Endothelial cell of umbilical vein (primary cell): ENCODE results near the gene QPCTL. TPM values are rescaled to one million over a fixed set of nuclear protein-coding genes. Genes with fewer than 3 reads are reported as not detected.

Experiments
- BruUV-seq: library from RNA; stranded (reverse); fragments of 400-500 nt; replicated peaks from 2 replicates; lab custom pipeline; 2021; lab: Mats Ljungman, UMichigan
- CTCF ChIA-PET: fragments of 300-600, 350-600 bp; sonication (Branson Sonifier 250); formaldehyde crosslinking; loops from one replicate; lab custom pipeline; 2021; ENCODE audit warnings: antibody characterized with exemption, inconsistent platforms; lab: Charles Lee
- POLR2A ChIA-PET: fragments of 300-600, 350-600 bp; sonication (Branson Sonifier 250); formaldehyde crosslinking; loops from one replicate; lab custom pipeline; 2021; ENCODE audit warnings: antibody characterized with exemption, inconsistent platforms; lab: Charles Lee
- DNase-seq: peaks from one replicate; pipeline ENCODE4 v3.0.0-alpha.2; 2011; ENCODE audit warnings: low read depth, low spot score
- FAIRE-seq: peaks from 2 replicates; lab custom pipeline; 2011; peaks lifted over from hg19 to GRCh38; lab: Jason Lieb, UNC
- H2AFZ ChIP-seq: 2 replicates; pipeline ENCODE4 v1.6.0; 2012; ENCODE audit warnings: low read depth, low read length, control low read depth, inconsistent platforms
- H3K27ac ChIP-seq: 2 replicates; pipeline ENCODE4 v1.5.1; 2011; ENCODE audit warnings: low read depth, mild to moderate bottlenecking, control low read depth, low read length, moderate library complexity; ENCODE audit not compliant: insufficient read depth
- H3K27me3 ChIP-seq, 2 experiments: 2 replicates each; pipeline versions ENCODE4 v1.6.0 to v1.6.1; 2011; ENCODE audit warnings: low read length in 2 of 2, mixed read lengths in 1 of 2; ENCODE audit not compliant: control insufficient read depth in 2 of 2, insufficient read depth in 2 of 2
- H3K36me3 ChIP-seq, 2 experiments: 2 replicates in 1 of 2; 3 replicates in 1 of 2; pipeline ENCODE4 v1.5.1; 2011; ENCODE audit warnings: low read length in 2 of 2, mild to moderate bottlenecking in 1 of 2, moderate library complexity in 1 of 2; ENCODE audit not compliant: control insufficient read depth in 2 of 2, insufficient read depth in 2 of 2; ENCODE audit errors: extremely low read depth in 1 of 2
- H3K4me1 ChIP-seq: 3 replicates; pipeline ENCODE4 v1.5.1; 2011; ENCODE audit warnings: mild to moderate bottlenecking, low read length; ENCODE audit not compliant: control insufficient read depth, insufficient read depth; ENCODE audit errors: extremely low read depth
- H3K4me2 ChIP-seq: 2 replicates; pipeline ENCODE4 v1.6.1; 2011; ENCODE audit warnings: low read length, control low read depth, mixed read lengths; ENCODE audit not compliant: insufficient read depth
- H3K4me3 ChIP-seq, 3 experiments: fragments of 200-600 bp in 1 of 3; sonication (generic), shearing (Covaris generic) in 1 of 3; replicated peaks in 1 of 3; 2 replicates each; pipeline ENCODE4 v1.5.1; 2011 to 2016; ENCODE audit warnings: control low read depth in 3 of 3, low read length in 3 of 3, mild to moderate bottlenecking in 2 of 3, inconsistent platforms in 1 of 3, low read depth in 1 of 3, moderate library complexity in 1 of 3; ENCODE audit not compliant: insufficient read depth in 1 of 3
- H3K79me2 ChIP-seq: 2 replicates; pipeline ENCODE4 v1.6.0; 2012; ENCODE audit warnings: low read length, inconsistent platforms; ENCODE audit not compliant: control insufficient read depth, insufficient read depth
- H3K9ac ChIP-seq: replicated peaks from 2 replicates; pipeline ENCODE3; 2011; ENCODE audit warnings: low read length, control low read depth; ENCODE audit not compliant: insufficient read depth; ENCODE audit errors: extremely low read depth
- H3K9me1 ChIP-seq: replicated peaks from 3 replicates; pipeline ENCODE4 v1.6.0; 2011; ENCODE audit warnings: mild to moderate bottlenecking, low read length; ENCODE audit not compliant: control insufficient read depth, insufficient read depth; ENCODE audit errors: extremely low read depth
- H3K9me3 ChIP-seq: replicated peaks from 2 replicates; pipeline ENCODE4 v1.5.1; 2012; ENCODE audit warnings: low read length, inconsistent platforms; ENCODE audit not compliant: control insufficient read depth, insufficient read depth
- H4K20me1 ChIP-seq: replicated peaks from 2 replicates; pipeline ENCODE3; 2011; ENCODE audit warnings: mild to moderate bottlenecking, low read length; ENCODE audit not compliant: control insufficient read depth, insufficient read depth; ENCODE audit errors: extremely low read depth
- EZH2 ChIP-seq: IDR thresholded peaks from 2 replicates; pipeline ENCODE4 v1.6.1; 2012; ENCODE audit warnings: borderline replicate concordance, low read depth, mild to moderate bottlenecking, moderate library complexity, low read length, inconsistent platforms; ENCODE audit not compliant: severe bottlenecking
- FOS ChIP-seq: IDR thresholded peaks from 2 replicates; pipeline ENCODE4 v1.6.1; 2011; ENCODE audit warnings: mild to moderate bottlenecking, low read length, moderate library complexity, borderline replicate concordance; ENCODE audit not compliant: insufficient read depth
- GATA2 ChIP-seq: IDR thresholded peaks from 2 replicates; pipeline ENCODE4 v1.7.0; 2011; ENCODE audit warnings: low read depth, mild to moderate bottlenecking, moderate library complexity, mixed read lengths, low read length; ENCODE audit not compliant: insufficient read length, insufficient read depth
- JUN ChIP-seq: IDR thresholded peaks from 2 replicates; pipeline ENCODE4 v1.6.1; 2011; ENCODE audit warnings: borderline replicate concordance, low read depth; ENCODE audit not compliant: insufficient read length, insufficient read depth
- MAX ChIP-seq: IDR thresholded peaks from 2 replicates; pipeline ENCODE4 v1.6.1; 2011; ENCODE audit not compliant: insufficient read depth, insufficient read length
- MYC ChIP-seq: IDR thresholded peaks from one replicate; pipeline ENCODE4 v1.6.1; 2011; ENCODE audit warnings: mild to moderate bottlenecking, low read depth, low read length
- POLR2A ChIP-seq: IDR thresholded peaks from 2 replicates; pipeline ENCODE4 v1.6.1; 2012; ENCODE audit warnings: low read depth, mild to moderate bottlenecking, control low read depth, low read length
- POLR2AphosphoS5 ChIP-seq: IDR thresholded peaks from 2 replicates; pipeline ENCODE4 v1.6.1; 2012; ENCODE audit warnings: low read depth, mild to moderate bottlenecking, control low read depth, low read length, moderate library complexity; ENCODE audit not compliant: insufficient read depth
- dilution Hi-C: fragments of 300-500 bp; cut with MboI; formaldehyde crosslinking; loops from one replicate; pipeline ENCODE4 v1.15.0; 2019; ENCODE audit warnings: low sequenced_read_pairs; ENCODE audit not compliant: extremely low pct_ligation_motif_present
- intact Hi-C: fragments of 100-400 bp; cut with micrococcal nuclease; formaldehyde crosslinking; loops from one replicate; pipeline ENCODE4 v1.10.0; 2022
- polyA plus RNA-seq, 4 experiments: library from polyadenylated mRNA; depleted of rRNA in 3 of 4; stranded (reverse) in 3 of 4; unstranded in 1 of 4; fragments of >200 nt; gene quantifications; 2 replicates each; pipeline versions ENCODE4 v1.2.1 to v1.2.3, GENCODE V29; 2011 to 2012; ENCODE audit warnings: missing spikeins in 1 of 4
- total RNA-seq: library from RNA; stranded (reverse); gene quantifications from 2 replicates; pipeline ENCODE4 v1.2.3, GENCODE V29; 2021
- TF ChIP-seq, protein P1 (sequence below), 2 donors: IDR thresholded peaks; 1 replicate in 1 of 2; 2 replicates in 1 of 2; pipeline ENCODE4 v1.5.1; 2011; ENCODE audit warnings: low read length in 2 of 2, mild to moderate bottlenecking in 2 of 2, moderate library complexity in 2 of 2, control low read depth in 1 of 2, inconsistent platforms in 1 of 2, low read depth in 1 of 2; ENCODE audit not compliant: insufficient read depth in 1 of 2; ENCODE audit errors: extremely low read depth in 1 of 2

Gene QPCTL
- total and polyA plus RNA-seq, 2 donors (not counting 3 experiments of a cell fraction or from before 2014, with no cell fraction given) = 17.6 to 22.5 TPM

GRCh38 chr19:45693106-45693788 lies 781 bp downstream of the QPCTL start:
- FAIRE-seq (peak; percentile 80), DNase-seq (peak; percentile 65)
- peak overlapping the region; percentile 45 for H2AFZ ChIP-seq
- H3K27ac ChIP-seq = peak overlapping the region; percentile 82
- CTCF ChIA-PET = interaction anchor here (0.6 to 5.1 kb wide), 37 partner anchors 8 to 254 kb away, joined by 3 to 56 read pairs (median 4); partner anchors contain the start of genes FBXO46, GIPR, MEIOSIN and SIX5
- H4K20me1 ChIP-seq = no peaks in the 10 kb centered on the region
- TF ChIP-seq, protein P1, sequence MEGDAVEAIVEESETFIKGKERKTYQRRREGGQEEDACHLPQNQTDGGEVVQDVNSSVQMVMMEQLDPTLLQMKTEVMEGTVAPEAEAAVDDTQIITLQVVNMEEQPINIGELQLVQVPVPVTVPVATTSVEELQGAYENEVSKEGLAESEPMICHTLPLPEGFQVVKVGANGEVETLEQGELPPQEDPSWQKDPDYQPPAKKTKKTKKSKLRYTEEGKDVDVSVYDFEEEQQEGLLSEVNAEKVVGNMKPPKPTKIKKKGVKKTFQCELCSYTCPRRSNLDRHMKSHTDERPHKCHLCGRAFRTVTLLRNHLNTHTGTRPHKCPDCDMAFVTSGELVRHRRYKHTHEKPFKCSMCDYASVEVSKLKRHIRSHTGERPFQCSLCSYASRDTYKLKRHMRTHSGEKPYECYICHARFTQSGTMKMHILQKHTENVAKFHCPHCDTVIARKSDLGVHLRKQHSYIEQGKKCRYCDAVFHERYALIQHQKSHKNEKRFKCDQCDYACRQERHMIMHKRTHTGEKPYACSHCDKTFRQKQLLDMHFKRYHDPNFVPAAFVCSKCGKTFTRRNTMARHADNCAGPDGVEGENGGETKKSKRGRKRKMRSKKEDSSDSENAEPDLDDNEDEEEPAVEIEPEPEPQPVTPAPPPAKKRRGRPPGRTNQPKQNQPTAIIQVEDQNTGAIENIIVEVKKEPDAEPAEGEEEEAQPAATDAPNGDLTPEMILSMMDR (IDR thresholded peaks at IDR 0.05; ENCODE audit: extremely low read depth in 1 of 2, insufficient read depth in 1 of 2, low read depth in 1 of 2, low read length in 2 of 2) = peak; percentile 96 to 97
- no peak for TF ChIP-seq JUN
- dilution Hi-C loops (no loop called here), intact Hi-C loops (loop anchor here (1.0 to 5.0 kb wide), 5 partner anchors 46 to 266 kb away; no protein-coding TSS in a partner anchor)
- no TSS peak for BruUV-seq
- H3K4me1 ChIP-seq = peaks cover 9% of the 10 kb centered on the region
- peaks cover 4 to 6% of the 10 kb centered on the region in 2 experiments for H3K36me3 ChIP-seq
- H3K9ac ChIP-seq = peak overlapping the region; percentile 82
- H3K4me2 ChIP-seq = peak overlapping the region; percentile 74
- H3K4me3 ChIP-seq = peak overlapping the region; percentile 70 to 93 (median 83)
- POLR2A ChIA-PET = interaction anchor here (0.8 to 1.8 kb wide), 5 partner anchors 24 to 77 kb away, joined by 4 to 10 read pairs (median 4); partner anchors contain the start of gene SIX5
- H3K9me3 ChIP-seq = no peaks in the 10 kb centered on the region
- H3K79me2 ChIP-seq = peaks cover 24% of the 10 kb centered on the region
- H3K27me3 ChIP-seq = no peaks in the 10 kb centered on the region
- H3K9me1 ChIP-seq = no peaks in the 10 kb centered on the region

- dilution Hi-C loops (no loop called here), intact Hi-C loops (no loop called here)
- H3K36me3 ChIP-seq = peaks cover 0 to 3% of the 10 kb centered on the region in 2 experiments
- H3K9me3 ChIP-seq = no peaks in the 10 kb centered on the region
- no peaks in the 10 kb centered on the region for H3K9me1 ChIP-seq
- TF ChIP-seq JUN (no peak), GATA2 (no peak), EZH2 (no peak), POLR2A (no peak), FOS (no peak), POLR2AphosphoS5 (no peak), MYC (no peak), MAX (no peak)
- TF ChIP-seq, protein P1 (IDR thresholded peaks at IDR 0.05; ENCODE audit: extremely low read depth in 1 of 2, insufficient read depth in 1 of 2, low read depth in 1 of 2, low read length in 2 of 2) = no peak
- no peak for DNase-seq
- no peak overlapping the region for H3K27ac ChIP-seq
- no peak overlapping the region for H3K4me2 ChIP-seq
- H3K79me2 ChIP-seq = no peaks in the 10 kb centered on the region
- no peak overlapping the region for H2AFZ ChIP-seq
- H3K4me1 ChIP-seq = no peaks in the 10 kb centered on the region
- no peak overlapping the region for H3K9ac ChIP-seq
- no peaks in the 10 kb centered on the region for H4K20me1 ChIP-seq
- H3K4me3 ChIP-seq = no peak overlapping the region
- FAIRE-seq = no peak
- no TSS peak for BruUV-seq
- ChIA-PET CTCF (interaction anchor here (1.1 to 1.3 kb wide), 4 partner anchors 9 to 68 kb away, joined by 4 to 9 read pairs (median 6); partner anchors contain the start of genes QPCTL and SNRPD2), POLR2A (no interaction called here)
- no peaks in the 10 kb centered on the region for H3K27me3 ChIP-seq
Measured at GRCh38 chr19:45701676-45702075, 9.2 kb downstream of the QPCTL start.
